ENCODE measurements around the gene ORM1. TPM values are rescaled to one million over a fixed set of nuclear protein-coding genes. Genes with fewer than 3 reads are reported as not detected.

Gene ORM1
- total RNA-seq, 1 donor from 2014 or later = 5.2 TPM

DNA sequence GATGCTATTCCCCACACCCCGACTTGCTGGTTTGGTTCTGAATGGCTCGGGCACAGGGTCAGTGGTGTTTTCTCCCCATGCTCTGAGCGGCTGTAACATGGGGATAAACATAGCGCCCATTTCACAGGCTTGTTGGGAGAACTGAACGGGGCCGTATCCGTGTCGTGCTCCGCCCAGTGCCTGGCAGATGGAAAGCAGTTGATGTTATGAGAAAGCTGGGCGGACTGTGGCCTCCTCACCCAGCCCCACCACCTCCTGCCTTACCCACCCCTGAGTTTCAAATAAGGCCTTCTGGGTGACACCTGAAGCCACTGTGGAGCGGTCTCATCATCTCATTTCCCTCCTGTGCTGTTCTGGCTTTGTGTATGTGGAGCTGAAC is 21.3 kb downstream of the ORM1 start:
- Histone ChIP-seq H3K4me1 (peaks cover 10% of the 10 kb centered on the region), H3K4me3 (no peak overlapping the region), H3K27ac (no peak overlapping the region), H3K27me3 (no peaks in the 10 kb centered on the region), H3K36me3 (peaks cover 97% of the 10 kb centered on the region), H3K9me3 (no peaks in the 10 kb centered on the region)
- ATAC-seq (no peak), DNase-seq (peak; percentile 37)
- intact Hi-C loops (cut with DNase I) = no loop called here
- TF ChIP-seq, protein P1, sequence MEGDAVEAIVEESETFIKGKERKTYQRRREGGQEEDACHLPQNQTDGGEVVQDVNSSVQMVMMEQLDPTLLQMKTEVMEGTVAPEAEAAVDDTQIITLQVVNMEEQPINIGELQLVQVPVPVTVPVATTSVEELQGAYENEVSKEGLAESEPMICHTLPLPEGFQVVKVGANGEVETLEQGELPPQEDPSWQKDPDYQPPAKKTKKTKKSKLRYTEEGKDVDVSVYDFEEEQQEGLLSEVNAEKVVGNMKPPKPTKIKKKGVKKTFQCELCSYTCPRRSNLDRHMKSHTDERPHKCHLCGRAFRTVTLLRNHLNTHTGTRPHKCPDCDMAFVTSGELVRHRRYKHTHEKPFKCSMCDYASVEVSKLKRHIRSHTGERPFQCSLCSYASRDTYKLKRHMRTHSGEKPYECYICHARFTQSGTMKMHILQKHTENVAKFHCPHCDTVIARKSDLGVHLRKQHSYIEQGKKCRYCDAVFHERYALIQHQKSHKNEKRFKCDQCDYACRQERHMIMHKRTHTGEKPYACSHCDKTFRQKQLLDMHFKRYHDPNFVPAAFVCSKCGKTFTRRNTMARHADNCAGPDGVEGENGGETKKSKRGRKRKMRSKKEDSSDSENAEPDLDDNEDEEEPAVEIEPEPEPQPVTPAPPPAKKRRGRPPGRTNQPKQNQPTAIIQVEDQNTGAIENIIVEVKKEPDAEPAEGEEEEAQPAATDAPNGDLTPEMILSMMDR (IDR thresholded peaks at IDR 0.05) = no peak

- no peak for DNase-seq
- Histone ChIP-seq H3K4me3 (no peak overlapping the region), H3K36me3 (peaks cover 97% of the 10 kb centered on the region), H3K9me3 (no peaks in the 10 kb centered on the region), H3K27ac (no peak overlapping the region), H3K27me3 (no peaks in the 10 kb centered on the region), H3K4me1 (peaks cover 15% of the 10 kb centered on the region)
- no peak for ATAC-seq
- TF ChIP-seq, protein P1 (IDR thresholded peaks at IDR 0.05) = no peak
- intact Hi-C loops (cut with DNase I) = no loop called here
Measured at GRCh38 chr9:114344692-114345091, 21.8 kb downstream of the ORM1 start.

GRCh38 chr9:114345493-114346065 is 22.7 kb downstream of the ORM1 start:
- intact Hi-C loops (cut with DNase I) = no loop called here
- no peaks in the 10 kb centered on the region for H3K9me3 ChIP-seq
- TF ChIP-seq, protein P1 (IDR thresholded peaks at IDR 0.05) = no peak
- no peak overlapping the region for H3K4me3 ChIP-seq
- peaks cover 97% of the 10 kb centered on the region for H3K36me3 ChIP-seq
- H3K27me3 ChIP-seq = no peaks in the 10 kb centered on the region
- no peak for DNase-seq
- peaks cover 23% of the 10 kb centered on the region for H3K4me1 ChIP-seq
- no peak overlapping the region for H3K27ac ChIP-seq
- no peak for ATAC-seq

DNA sequence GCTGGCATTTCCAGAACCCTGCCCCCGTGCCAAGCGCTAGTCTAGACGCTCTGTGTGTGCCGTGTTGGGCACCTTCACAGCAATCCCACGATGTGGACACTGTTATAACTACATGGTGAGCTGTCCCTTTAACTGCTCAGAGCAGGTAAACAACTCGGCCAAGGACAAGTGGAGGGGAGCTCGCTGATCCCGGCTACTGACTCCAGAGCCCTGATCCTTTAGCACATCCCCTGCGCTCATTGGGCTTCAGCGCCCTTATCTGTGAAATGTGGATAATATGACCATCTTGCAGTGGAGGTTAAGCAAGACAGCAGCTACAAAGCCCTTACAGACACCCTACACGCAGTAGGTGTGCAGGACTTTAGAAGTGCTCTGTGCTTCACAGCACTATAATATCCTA is 23.2 kb downstream of the ORM1 start:
- TF ChIP-seq, protein P1 (IDR thresholded peaks at IDR 0.05) = no peak
- no peaks in the 10 kb centered on the region for H3K9me3 ChIP-seq
- H3K27me3 ChIP-seq = no peaks in the 10 kb centered on the region
- H3K4me3 ChIP-seq = no peak overlapping the region
- intact Hi-C loops (cut with DNase I) = no loop called here
- no peak overlapping the region for H3K27ac ChIP-seq
- DNase-seq = no peak
- peaks cover 97% of the 10 kb centered on the region for H3K36me3 ChIP-seq
- ATAC-seq = no peak
- peaks cover 28% of the 10 kb centered on the region for H3K4me1 ChIP-seq

GRCh38 chr9:114347675-114348074 is 24.8 kb downstream of the ORM1 start:
- no peak overlapping the region for H3K27ac ChIP-seq
- H3K4me3 ChIP-seq = no peak overlapping the region
- H3K9me3 ChIP-seq = no peaks in the 10 kb centered on the region
- H3K4me1 ChIP-seq = peaks cover 28% of the 10 kb centered on the region
- DNase-seq (no peak), ATAC-seq (no peak)
- intact Hi-C loops (cut with DNase I) = no loop called here
- no peaks in the 10 kb centered on the region for H3K27me3 ChIP-seq
- TF ChIP-seq, protein P1 (IDR thresholded peaks at IDR 0.05) = no peak
- H3K36me3 ChIP-seq = peaks cover 98% of the 10 kb centered on the region

All from upper lobe of right lung (tissue), 1 donor.